H7 (cell line): ENCODE measurements around the gene MOB1A. TPM values are rescaled to one million over a fixed set of nuclear protein-coding genes. Genes with fewer than 3 reads are reported as not detected.

Experiments used
- DNase-seq: peaks from one replicate; pipeline ENCODE4 v3.0.0; 2012
- H3K27me3 ChIP-seq: 2 replicates; pipeline ENCODE4 v1.6.0; 2011; ENCODE audit warnings: mild to moderate bottlenecking, low read length; ENCODE audit not compliant: control insufficient read depth, insufficient read depth
- H3K36me3 ChIP-seq: replicated peaks from 2 replicates; pipeline ENCODE4 v1.5.1; 2011; ENCODE audit warnings: low read length; ENCODE audit not compliant: control insufficient read depth, insufficient read depth
- H3K4me3 ChIP-seq: 2 replicates; pipeline ENCODE4 v1.5.1; 2011; ENCODE audit warnings: low read depth, mild to moderate bottlenecking, control low read depth, low read length, moderate library complexity; ENCODE audit not compliant: insufficient read depth
- total RNA-seq: library from RNA; depleted of rRNA; stranded (reverse); fragments of >200 nt; shearing (Covaris generic); gene quantifications from 2 replicates; pipeline ENCODE4 v1.2.3, GENCODE V29; 2014

MOB1A gene
- total RNA-seq, 1 experiment from 2014 or later = 75.5 TPM

GRCh38 chr2:74205596-74205995 is 26.9 kb upstream of the MOB1A start:
- DNase-seq = no peak
- Histone ChIP-seq H3K4me3 (no peak overlapping the region), H3K36me3 (peaks cover 36% of the 10 kb centered on the region), H3K27me3 (no peaks in the 10 kb centered on the region)

DNA sequence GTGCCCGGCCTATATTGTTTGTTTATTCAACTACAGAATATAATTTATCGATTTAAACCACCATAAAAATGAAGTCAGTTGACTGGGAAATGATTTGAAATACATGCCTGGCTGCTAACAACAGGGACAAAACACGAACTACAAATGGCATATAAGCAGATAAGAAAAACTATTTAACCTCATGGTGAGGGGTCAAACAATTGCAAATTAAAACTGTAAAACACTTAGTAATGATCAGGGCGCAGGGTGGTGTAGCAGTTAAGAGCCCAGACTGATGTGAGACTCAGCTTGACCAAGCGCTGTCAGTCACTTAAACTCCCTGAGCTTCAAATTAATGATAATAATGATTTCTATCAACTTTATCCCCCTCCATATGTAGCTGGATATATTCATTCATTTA is 26.4 kb upstream of the MOB1A start:
- H3K36me3 ChIP-seq = peaks cover 32% of the 10 kb centered on the region
- no peak for DNase-seq
- H3K4me3 ChIP-seq = no peak overlapping the region
- no peaks in the 10 kb centered on the region for H3K27me3 ChIP-seq

GRCh38 chr2:74204436-74204835 is 25.8 kb upstream of the MOB1A start:
- no peak overlapping the region for H3K4me3 ChIP-seq
- no peak for DNase-seq
- H3K36me3 ChIP-seq = peaks cover 26% of the 10 kb centered on the region
- no peaks in the 10 kb centered on the region for H3K27me3 ChIP-seq

- Histone ChIP-seq H3K36me3 (peaks cover 13% of the 10 kb centered on the region), H3K27me3 (no peaks in the 10 kb centered on the region), H3K4me3 (no peak overlapping the region)
- no peak for DNase-seq
Observed at GRCh38 chr2:74201596-74201995, 22.9 kb upstream of the MOB1A start.

- Histone ChIP-seq H3K27me3 (no peaks in the 10 kb centered on the region), H3K4me3 (no peak overlapping the region), H3K36me3 (peaks cover 12% of the 10 kb centered on the region)
- no peak for DNase-seq
Observed at GRCh38 chr2:74201196-74201595, 22.5 kb upstream of the MOB1A start.

- Histone ChIP-seq H3K4me3 (peak overlapping the region; percentile 98), H3K27me3 (no peaks in the 10 kb centered on the region), H3K36me3 (peaks cover 8% of the 10 kb centered on the region)
- DNase-seq = peak; percentile 27
Observed at GRCh38 chr2:74199871-74200305, 21.2 kb upstream of the MOB1A start.

DNA sequence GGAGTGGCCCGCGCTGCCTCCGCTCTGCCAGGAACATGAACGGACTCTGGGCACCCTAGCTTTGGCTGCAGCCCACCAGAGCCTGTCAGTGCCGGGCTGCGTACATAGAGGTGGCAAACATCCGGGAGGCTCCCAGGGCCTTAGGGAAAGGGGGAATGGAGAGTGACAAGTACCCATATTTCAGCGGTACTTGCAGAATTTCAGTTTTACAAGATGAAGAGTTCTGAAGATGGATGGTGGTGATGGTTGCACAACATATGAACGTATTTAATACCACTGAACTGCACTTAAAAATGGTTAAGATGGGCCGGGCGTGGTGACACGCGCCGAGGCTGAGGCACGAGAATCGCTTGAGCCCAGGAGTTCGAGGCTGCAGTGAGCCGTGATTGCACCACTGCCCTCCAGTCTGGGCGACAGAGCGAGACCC is 20.6 kb upstream of the MOB1A start:
- no peak for DNase-seq
- peak overlapping the region; percentile 98 for H3K4me3 ChIP-seq
- H3K27me3 ChIP-seq = no peaks in the 10 kb centered on the region
- H3K36me3 ChIP-seq = peaks cover 4% of the 10 kb centered on the region

DNA sequence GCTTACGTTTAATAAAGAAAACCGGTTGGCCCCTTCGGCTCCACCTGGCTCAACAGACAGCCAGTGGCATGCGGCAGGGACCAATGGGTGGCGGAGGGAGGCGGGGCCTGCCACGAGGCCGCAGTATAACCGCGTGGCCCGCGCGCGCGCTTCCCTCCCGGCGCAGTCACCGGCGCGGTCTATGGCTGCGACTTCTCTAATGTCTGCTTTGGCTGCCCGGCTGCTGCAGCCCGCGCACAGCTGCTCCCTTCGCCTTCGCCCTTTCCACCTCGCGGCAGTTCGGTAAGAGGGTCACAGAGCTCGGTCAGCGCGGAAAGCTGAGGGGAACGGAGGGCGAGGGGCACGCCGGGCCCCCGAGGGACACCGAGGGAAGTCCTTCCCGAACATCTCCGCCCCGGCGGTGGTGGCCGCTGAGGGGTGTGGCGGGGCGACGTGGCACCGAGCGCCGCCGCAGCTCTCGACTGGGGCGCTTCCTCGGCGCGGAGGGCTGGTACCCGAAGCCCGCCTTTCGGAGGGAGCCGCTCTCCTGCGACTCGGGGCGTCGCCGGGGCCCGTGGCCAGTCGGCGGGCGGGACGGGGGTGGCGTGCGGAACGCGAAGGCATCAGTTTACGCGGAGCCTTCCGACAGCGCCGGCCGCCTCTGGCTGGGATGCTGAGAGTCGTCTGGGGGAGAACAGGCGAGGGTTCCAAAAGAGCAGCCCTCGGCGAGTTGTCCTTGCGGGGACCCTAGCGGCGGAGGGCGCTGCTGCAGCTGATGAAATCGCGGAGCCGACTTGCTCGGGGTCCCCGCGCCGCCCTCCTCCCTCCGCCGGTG is 20.0 kb upstream of the MOB1A start, which contains the start of gene MTHFD2:
Gene MTHFD2 (plus strand): TSS at position 155 of the 814 bp plus-strand sequence. CDS start 27 bp downstream, at position 182.
- Histone ChIP-seq H3K4me3 (peak within 1 kb of the TSS; percentile 98), H3K36me3 (peaks cover 2% of the 10 kb centered on the region; the same call in 1 of the 2 replicates), H3K27me3 (no peaks in the 10 kb centered on the region)
- peak; percentile 97 for DNase-seq

DNA sequence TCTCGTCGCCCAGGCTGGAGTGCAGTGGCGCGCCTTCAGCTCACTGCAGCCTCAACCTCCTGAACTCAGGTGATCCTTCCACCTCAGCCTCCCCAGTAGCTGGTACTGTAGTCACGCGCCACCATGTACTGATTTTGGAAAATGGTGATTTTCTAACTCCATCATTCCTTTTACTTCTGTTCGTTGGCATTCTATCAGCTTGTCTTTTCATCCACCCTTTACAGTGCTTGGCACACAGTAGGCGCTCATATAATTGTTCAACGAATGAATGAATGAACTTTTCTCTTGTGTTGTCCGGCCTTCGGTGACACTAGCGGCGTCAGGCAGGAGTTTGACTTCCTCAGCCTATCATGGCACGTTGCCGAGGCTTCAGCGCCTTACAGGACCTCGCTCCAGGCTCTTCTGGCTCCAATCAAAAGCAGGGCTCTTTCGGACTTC is 19.4 kb upstream of the MOB1A start:
- Histone ChIP-seq H3K4me3 (peak overlapping the region; percentile 14), H3K27me3 (no peaks in the 10 kb centered on the region), H3K36me3 (peaks cover 2% of the 10 kb centered on the region; the same call in 1 of the 2 replicates)
- no peak for DNase-seq

GRCh38 chr2:74197049-74197448 is 18.4 kb upstream of the MOB1A start:
- Histone ChIP-seq H3K36me3 (no peaks in the 10 kb centered on the region; the same call in 1 of the 2 replicates), H3K4me3 (no peak overlapping the region), H3K27me3 (no peaks in the 10 kb centered on the region)
- no peak for DNase-seq

DNA sequence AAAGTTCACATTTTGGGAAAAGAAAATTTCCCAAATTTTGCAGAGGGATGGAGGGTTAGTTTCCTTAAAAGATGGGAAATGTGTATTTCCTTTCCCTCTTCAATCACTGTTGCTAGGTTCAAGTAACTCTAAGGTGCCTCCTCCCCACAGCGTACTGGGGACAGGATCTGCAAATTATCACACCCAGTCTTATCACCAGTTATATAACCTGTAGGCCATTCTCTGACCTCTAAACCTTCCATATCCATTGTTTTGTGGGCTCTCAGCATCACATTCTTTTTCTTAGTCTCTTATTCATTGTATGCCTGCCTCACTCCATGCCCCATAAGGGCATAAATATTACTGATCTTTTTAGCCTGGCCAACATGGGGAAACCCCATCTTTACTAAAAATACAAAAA is 16.1 kb upstream of the MOB1A start:
- H3K36me3 ChIP-seq = no peaks in the 10 kb centered on the region
- DNase-seq = no peak
- no peaks in the 10 kb centered on the region for H3K27me3 ChIP-seq
- no peak overlapping the region for H3K4me3 ChIP-seq

- no peak overlapping the region for H3K4me3 ChIP-seq
- H3K27me3 ChIP-seq = no peaks in the 10 kb centered on the region
- no peak for DNase-seq
- no peaks in the 10 kb centered on the region for H3K36me3 ChIP-seq
Observed at GRCh38 chr2:74191596-74192380, 13.1 kb upstream of the MOB1A start.

- DNase-seq = no peak
- H3K4me3 ChIP-seq = no peak overlapping the region
- no peaks in the 10 kb centered on the region for H3K27me3 ChIP-seq
- no peaks in the 10 kb centered on the region for H3K36me3 ChIP-seq
Observed at GRCh38 chr2:74188696-74189095, 10.0 kb upstream of the MOB1A start.

DNA sequence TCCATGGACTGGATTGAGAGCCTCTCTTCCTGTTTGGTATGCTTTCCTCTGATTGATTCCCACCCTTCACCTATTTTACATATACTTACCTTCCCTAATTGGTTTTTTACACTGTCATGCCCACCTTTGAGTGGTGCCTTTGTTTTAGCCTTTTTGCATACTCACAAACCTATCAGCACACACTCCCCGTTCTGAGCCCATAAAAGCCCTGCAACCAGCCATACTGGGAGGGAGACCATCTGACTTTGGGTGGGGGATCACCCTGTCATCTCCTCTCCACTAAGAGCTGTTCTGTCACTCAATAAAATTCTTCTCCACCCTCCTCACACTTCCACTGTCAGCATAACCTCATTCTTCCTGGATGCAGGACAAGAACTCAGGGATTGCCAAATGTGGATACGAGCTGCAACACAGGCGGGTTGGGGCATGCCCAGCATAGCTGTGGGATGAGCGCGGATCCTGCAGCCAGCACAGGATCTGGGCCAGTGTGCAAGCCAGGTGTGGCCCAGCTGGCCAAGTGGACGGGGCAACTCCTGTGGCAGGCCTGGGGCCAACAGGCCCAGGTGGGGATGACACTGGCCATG is 9.4 kb upstream of the MOB1A start:
- Histone ChIP-seq H3K27me3 (no peaks in the 10 kb centered on the region), H3K4me3 (no peak overlapping the region), H3K36me3 (no peaks in the 10 kb centered on the region)
- DNase-seq = peak; percentile 35
